ENCODE measurements around the gene RAB29.

RAB29 gene

DNA sequence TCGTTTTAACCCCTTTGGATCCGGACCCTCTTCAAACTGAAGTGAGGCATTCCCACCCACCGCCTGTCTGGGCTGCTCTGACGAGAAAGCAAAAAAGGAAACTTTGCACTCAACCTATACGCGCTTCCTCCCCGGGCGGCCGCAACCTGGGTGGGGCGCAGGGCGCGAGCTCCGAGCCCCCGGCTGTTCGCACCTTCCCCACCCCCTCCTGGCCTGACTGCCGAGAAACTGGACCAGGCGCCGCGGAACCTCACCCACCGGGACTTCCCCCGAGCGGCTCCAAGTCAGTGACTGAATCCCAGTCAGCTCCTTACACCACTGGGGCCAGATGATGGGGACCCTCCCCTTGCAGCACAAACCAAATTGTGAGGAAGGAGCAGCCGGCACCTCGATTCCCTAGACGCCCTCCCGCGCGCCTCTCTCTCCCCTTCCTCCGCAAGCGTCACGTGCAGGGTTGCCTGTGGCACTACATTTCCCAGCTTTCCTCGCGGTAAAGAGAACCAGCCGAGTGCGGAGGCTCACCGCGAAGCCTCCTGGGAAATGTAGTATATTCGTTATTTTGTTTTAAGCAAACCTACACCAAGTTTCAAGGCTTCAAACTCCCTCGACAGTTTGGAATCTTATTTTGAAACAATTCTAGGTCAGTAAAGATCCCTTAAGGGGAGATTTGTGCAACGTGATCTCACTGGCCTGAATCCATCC is at the start of gene RAB29 (continued):
- TF ChIP-seq, protein P1, sequence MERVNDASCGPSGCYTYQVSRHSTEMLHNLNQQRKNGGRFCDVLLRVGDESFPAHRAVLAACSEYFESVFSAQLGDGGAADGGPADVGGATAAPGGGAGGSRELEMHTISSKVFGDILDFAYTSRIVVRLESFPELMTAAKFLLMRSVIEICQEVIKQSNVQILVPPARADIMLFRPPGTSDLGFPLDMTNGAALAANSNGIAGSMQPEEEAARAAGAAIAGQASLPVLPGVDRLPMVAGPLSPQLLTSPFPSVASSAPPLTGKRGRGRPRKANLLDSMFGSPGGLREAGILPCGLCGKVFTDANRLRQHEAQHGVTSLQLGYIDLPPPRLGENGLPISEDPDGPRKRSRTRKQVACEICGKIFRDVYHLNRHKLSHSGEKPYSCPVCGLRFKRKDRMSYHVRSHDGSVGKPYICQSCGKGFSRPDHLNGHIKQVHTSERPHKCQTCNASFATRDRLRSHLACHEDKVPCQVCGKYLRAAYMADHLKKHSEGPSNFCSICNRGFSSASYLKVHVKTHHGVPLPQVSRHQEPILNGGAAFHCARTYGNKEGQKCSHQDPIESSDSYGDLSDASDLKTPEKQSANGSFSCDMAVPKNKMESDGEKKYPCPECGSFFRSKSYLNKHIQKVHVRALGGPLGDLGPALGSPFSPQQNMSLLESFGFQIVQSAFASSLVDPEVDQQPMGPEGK (tag by site-specific recombination; IDR thresholded peaks at IDR 0.05), result peak; percentile 78
- peak; percentile 68; the same call in 1 of the 2 replicates for TF ChIP-seq ZNF600 (tag by site-specific recombination; IDR thresholded peaks at IDR 0.05)
- no peak for TF ChIP-seq MZF1 (tag by site-specific recombination; IDR thresholded peaks at IDR 0.05; ENCODE audit: borderline replicate concordance)
- TF ChIP-seq, protein P2, sequence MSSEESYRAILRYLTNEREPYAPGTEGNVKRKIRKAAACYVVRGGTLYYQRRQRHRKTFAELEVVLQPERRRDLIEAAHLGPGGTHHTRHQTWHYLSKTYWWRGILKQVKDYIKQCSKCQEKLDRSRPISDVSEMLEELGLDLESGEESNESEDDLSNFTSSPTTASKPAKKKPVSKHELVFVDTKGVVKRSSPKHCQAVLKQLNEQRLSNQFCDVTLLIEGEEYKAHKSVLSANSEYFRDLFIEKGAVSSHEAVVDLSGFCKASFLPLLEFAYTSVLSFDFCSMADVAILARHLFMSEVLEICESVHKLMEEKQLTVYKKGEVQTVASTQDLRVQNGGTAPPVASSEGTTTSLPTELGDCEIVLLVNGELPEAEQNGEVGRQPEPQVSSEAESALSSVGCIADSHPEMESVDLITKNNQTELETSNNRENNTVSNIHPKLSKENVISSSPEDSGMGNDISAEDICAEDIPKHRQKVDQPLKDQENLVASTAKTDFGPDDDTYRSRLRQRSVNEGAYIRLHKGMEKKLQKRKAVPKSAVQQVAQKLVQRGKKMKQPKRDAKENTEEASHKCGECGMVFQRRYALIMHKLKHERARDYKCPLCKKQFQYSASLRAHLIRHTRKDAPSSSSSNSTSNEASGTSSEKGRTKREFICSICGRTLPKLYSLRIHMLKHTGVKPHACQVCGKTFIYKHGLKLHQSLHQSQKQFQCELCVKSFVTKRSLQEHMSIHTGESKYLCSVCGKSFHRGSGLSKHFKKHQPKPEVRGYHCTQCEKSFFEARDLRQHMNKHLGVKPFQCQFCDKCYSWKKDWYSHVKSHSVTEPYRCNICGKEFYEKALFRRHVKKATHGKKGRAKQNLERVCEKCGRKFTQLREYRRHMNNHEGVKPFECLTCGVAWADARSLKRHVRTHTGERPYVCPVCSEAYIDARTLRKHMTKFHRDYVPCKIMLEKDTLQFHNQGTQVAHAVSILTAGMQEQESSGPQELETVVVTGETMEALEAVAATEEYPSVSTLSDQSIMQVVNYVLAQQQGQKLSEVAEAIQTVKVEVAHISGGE (tag by site-specific recombination; conservative IDR thresholded peaks at IDR 0.05; ENCODE audit: low read depth), result peak; percentile 26; the same call in 1 of the 2 replicates
- TF ChIP-seq MYNN (tag by site-specific recombination; IDR thresholded peaks at IDR 0.05; ENCODE audit: borderline replicate concordance), result peak; percentile 96
- no peak for TF ChIP-seq BCL11A (tag by site-specific recombination; IDR thresholded peaks at IDR 0.05; ENCODE audit: low read depth)
- TF ChIP-seq, protein P3, sequence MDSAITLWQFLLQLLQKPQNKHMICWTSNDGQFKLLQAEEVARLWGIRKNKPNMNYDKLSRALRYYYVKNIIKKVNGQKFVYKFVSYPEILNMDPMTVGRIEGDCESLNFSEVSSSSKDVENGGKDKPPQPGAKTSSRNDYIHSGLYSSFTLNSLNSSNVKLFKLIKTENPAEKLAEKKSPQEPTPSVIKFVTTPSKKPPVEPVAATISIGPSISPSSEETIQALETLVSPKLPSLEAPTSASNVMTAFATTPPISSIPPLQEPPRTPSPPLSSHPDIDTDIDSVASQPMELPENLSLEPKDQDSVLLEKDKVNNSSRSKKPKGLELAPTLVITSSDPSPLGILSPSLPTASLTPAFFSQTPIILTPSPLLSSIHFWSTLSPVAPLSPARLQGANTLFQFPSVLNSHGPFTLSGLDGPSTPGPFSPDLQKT (IDR thresholded peaks at IDR 0.05; ENCODE audit: borderline replicate concordance, low read depth, low read length), result no peak
- no peak for TF ChIP-seq ZNF792 (tag by site-specific recombination; IDR thresholded peaks at IDR 0.05)
- peak; percentile 51; the same call in 1 of the 2 replicates for TF ChIP-seq ZBTB7A (tag by site-specific recombination; IDR thresholded peaks at IDR 0.05; ENCODE audit: low read depth)
- no peak for TF ChIP-seq ZNF37A (tag by site-specific recombination; IDR thresholded peaks at IDR 0.05)
- no peak for TF ChIP-seq ZNF19 (tag by site-specific recombination; IDR thresholded peaks at IDR 0.05; ENCODE audit: low read depth)
- TF ChIP-seq ZNF133 (tag by site-specific recombination; IDR thresholded peaks at IDR 0.05), result no peak
- no peak for TF ChIP-seq ZNF121 (tag by site-specific recombination; IDR thresholded peaks at IDR 0.05)
- TF ChIP-seq ZNF423 (tag by site-specific recombination; IDR thresholded peaks at IDR 0.05), result peak; percentile 51; the same call in 1 of the 2 replicates
- peak; percentile 36; the same call in 1 of the 2 replicates for TF ChIP-seq ZNF2 (tag by site-specific recombination; IDR thresholded peaks at IDR 0.05)
- TF ChIP-seq, protein P4, sequence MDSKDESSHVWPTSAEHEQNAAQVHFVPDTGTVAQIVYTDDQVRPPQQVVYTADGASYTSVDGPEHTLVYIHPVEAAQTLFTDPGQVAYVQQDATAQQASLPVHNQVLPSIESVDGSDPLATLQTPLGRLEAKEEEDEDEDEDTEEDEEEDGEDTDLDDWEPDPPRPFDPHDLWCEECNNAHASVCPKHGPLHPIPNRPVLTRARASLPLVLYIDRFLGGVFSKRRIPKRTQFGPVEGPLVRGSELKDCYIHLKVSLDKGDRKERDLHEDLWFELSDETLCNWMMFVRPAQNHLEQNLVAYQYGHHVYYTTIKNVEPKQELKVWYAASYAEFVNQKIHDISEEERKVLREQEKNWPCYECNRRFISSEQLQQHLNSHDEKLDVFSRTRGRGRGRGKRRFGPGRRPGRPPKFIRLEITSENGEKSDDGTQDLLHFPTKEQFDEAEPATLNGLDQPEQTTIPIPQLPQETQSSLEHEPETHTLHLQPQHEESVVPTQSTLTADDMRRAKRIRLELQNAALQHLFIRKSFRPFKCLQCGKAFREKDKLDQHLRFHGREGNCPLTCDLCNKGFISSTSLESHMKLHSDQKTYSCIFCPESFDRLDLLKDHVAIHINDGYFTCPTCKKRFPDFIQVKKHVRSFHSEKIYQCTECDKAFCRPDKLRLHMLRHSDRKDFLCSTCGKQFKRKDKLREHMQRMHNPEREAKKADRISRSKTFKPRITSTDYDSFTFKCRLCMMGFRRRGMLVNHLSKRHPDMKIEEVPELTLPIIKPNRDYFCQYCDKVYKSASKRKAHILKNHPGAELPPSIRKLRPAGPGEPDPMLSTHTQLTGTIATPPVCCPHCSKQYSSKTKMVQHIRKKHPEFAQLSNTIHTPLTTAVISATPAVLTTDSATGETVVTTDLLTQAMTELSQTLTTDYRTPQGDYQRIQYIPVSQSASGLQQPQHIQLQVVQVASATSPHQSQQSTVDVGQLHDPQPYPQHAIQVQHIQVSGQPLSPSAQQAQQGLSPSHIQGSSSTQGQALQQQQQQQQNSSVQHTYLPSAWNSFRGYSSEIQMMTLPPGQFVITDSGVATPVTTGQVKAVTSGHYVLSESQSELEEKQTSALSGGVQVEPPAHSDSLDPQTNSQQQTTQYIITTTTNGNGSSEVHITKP (tag by site-specific recombination; IDR thresholded peaks at IDR 0.05), result peak; percentile 59
- no peak for TF ChIP-seq ZNF155 (tag by site-specific recombination; IDR thresholded peaks at IDR 0.05)
- TF ChIP-seq GLIS2 (tag by site-specific recombination; IDR thresholded peaks at IDR 0.05), result peak; percentile 73; the same call in 1 of the 2 replicates
- peak; percentile 64 for TF ChIP-seq KLF1 (tag by site-specific recombination; IDR thresholded peaks at IDR 0.05)
- peak; percentile 73; the same call in 1 of the 2 replicates for TF ChIP-seq GLIS1 (tag by site-specific recombination; IDR thresholded peaks at IDR 0.05)
- TF ChIP-seq GLI2 (tag by site-specific recombination; IDR thresholded peaks at IDR 0.05; ENCODE audit: borderline replicate concordance, low read depth), result no peak
- TF ChIP-seq ZNF654 (tag by site-specific recombination; IDR thresholded peaks at IDR 0.05; ENCODE audit: low read depth), result no peak
- TF ChIP-seq, protein P5, sequence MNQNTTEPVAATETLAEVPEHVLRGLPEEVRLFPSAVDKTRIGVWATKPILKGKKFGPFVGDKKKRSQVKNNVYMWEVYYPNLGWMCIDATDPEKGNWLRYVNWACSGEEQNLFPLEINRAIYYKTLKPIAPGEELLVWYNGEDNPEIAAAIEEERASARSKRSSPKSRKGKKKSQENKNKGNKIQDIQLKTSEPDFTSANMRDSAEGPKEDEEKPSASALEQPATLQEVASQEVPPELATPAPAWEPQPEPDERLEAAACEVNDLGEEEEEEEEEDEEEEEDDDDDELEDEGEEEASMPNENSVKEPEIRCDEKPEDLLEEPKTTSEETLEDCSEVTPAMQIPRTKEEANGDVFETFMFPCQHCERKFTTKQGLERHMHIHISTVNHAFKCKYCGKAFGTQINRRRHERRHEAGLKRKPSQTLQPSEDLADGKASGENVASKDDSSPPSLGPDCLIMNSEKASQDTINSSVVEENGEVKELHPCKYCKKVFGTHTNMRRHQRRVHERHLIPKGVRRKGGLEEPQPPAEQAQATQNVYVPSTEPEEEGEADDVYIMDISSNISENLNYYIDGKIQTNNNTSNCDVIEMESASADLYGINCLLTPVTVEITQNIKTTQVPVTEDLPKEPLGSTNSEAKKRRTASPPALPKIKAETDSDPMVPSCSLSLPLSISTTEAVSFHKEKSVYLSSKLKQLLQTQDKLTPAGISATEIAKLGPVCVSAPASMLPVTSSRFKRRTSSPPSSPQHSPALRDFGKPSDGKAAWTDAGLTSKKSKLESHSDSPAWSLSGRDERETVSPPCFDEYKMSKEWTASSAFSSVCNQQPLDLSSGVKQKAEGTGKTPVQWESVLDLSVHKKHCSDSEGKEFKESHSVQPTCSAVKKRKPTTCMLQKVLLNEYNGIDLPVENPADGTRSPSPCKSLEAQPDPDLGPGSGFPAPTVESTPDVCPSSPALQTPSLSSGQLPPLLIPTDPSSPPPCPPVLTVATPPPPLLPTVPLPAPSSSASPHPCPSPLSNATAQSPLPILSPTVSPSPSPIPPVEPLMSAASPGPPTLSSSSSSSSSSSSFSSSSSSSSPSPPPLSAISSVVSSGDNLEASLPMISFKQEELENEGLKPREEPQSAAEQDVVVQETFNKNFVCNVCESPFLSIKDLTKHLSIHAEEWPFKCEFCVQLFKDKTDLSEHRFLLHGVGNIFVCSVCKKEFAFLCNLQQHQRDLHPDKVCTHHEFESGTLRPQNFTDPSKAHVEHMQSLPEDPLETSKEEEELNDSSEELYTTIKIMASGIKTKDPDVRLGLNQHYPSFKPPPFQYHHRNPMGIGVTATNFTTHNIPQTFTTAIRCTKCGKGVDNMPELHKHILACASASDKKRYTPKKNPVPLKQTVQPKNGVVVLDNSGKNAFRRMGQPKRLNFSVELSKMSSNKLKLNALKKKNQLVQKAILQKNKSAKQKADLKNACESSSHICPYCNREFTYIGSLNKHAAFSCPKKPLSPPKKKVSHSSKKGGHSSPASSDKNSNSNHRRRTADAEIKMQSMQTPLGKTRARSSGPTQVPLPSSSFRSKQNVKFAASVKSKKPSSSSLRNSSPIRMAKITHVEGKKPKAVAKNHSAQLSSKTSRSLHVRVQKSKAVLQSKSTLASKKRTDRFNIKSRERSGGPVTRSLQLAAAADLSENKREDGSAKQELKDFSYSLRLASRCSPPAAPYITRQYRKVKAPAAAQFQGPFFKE (tag by site-specific recombination; IDR thresholded peaks at IDR 0.05; ENCODE audit: borderline replicate concordance), result no peak

All from HEK293 (cell line).